HEK293 (cell line): ENCODE results near the gene URM1.
A peak's percentile ranks its signal among the peaks of the same experiment; 100 is the strongest.

Source experiments
- CTCF ChIA-PET: fragments of 350-600 bp; formaldehyde crosslinking; extraction: SDS; loops from one replicate; lab custom pipeline; 2021; ENCODE audit warnings: antibody characterized with exemption; lab: Yijun Ruan, JAX
- POLR2A ChIA-PET: fragments of 300-600 bp; formaldehyde crosslinking; extraction: SDS; loops from one replicate; lab custom pipeline; 2020; ENCODE audit warnings: antibody characterized with exemption, inconsistent platforms; lab: Yijun Ruan, JAX
- H3K27ac ChIP-seq: fragments of 200-500 bp; sonication (Bioruptor generic); 2 replicates; pipeline ENCODE4 v1.5.1; 2014; ENCODE audit warnings: low read depth, low read length, control low read depth, inconsistent platforms; ENCODE audit errors: extremely low read depth
- H3K36me3 ChIP-seq, 2 experiments: fragments of 200-500 bp in 1 of 2; sonication (Bioruptor generic) in 1 of 2; 1 replicate in 1 of 2; 2 replicates in 1 of 2; pipeline ENCODE4 v1.5.1; 2014 to 2017; ENCODE audit warnings: inconsistent platforms in 2 of 2, low read length in 2 of 2; ENCODE audit not compliant: control insufficient read depth in 2 of 2, insufficient read depth in 1 of 2
- H3K4me1 ChIP-seq: fragments of 200-500 bp; sonication (Bioruptor generic); 2 replicates; pipeline ENCODE4 v1.5.1; 2014; ENCODE audit warnings: mild to moderate bottlenecking, low read length, inconsistent platforms; ENCODE audit not compliant: control insufficient read depth, insufficient read depth
- H3K4me3 ChIP-seq: 2 replicates; pipeline ENCODE4 v1.5.1; 2011; ENCODE audit warnings: low read depth, mild to moderate bottlenecking, control low read depth, low read length, moderate library complexity
- H3K9me3 ChIP-seq: fragments of 200-500 bp; sonication (Bioruptor generic); 2 replicates; pipeline ENCODE4 v1.5.1; 2014; ENCODE audit warnings: low read depth, low read length, inconsistent platforms; ENCODE audit not compliant: control insufficient read depth, insufficient read depth
- AEBP2 ChIP-seq: fragments of 450-650 bp; formaldehyde crosslinking; IDR thresholded peaks from 2 replicates; pipeline ENCODE4 v1.5.1; 2016; ENCODE audit warnings: missing biosample characterization, missing genetic modification characterization, borderline replicate concordance
- HOXA7 ChIP-seq: sonication (generic); formaldehyde crosslinking; IDR thresholded peaks from 2 replicates; pipeline ENCODE4 v1.8.1; 2022; ENCODE audit warnings: missing genetic modification reagents, borderline replicate concordance
- KLF16 ChIP-seq: fragments of 450-650 bp; formaldehyde crosslinking; IDR thresholded peaks from 2 replicates; pipeline ENCODE4 v1.5.1; 2017; ENCODE audit warnings: missing biosample characterization, missing genetic modification characterization
- PBX3 ChIP-seq: sonication (generic); formaldehyde crosslinking; IDR thresholded peaks from 2 replicates; pipeline ENCODE4 v1.8.1; 2022; ENCODE audit warnings: mild to moderate bottlenecking, moderate library complexity, missing genetic modification reagents
- SP2 ChIP-seq: fragments of 450-650 bp; formaldehyde crosslinking; IDR thresholded peaks from 2 replicates; pipeline ENCODE4 v1.5.1; 2016; ENCODE audit warnings: missing biosample characterization, missing genetic modification characterization
- SP3 ChIP-seq: fragments of 450-650 bp; formaldehyde crosslinking; IDR thresholded peaks from 2 replicates; pipeline ENCODE4 v1.5.1; 2016; ENCODE audit warnings: missing biosample characterization, missing genetic modification characterization
- YY1 ChIP-seq: fragments of 450-650 bp; formaldehyde crosslinking; IDR thresholded peaks from 2 replicates; pipeline ENCODE4 v1.5.1; 2018; ENCODE audit warnings: missing biosample characterization, missing genetic modification characterization
- YY2 ChIP-seq: fragments of 450-650 bp; formaldehyde crosslinking; IDR thresholded peaks from 2 replicates; pipeline ENCODE4 v1.5.1; 2016; ENCODE audit warnings: missing biosample characterization, missing genetic modification characterization
- ZBTB10 ChIP-seq: fragments of 450-650 bp; formaldehyde crosslinking; IDR thresholded peaks from 2 replicates; pipeline ENCODE4 v1.5.1; 2016; ENCODE audit warnings: missing biosample characterization, missing genetic modification characterization
- ZBTB26 ChIP-seq: fragments of 450-650 bp; formaldehyde crosslinking; optimal IDR thresholded peaks from 2 replicates; pipeline ENCODE3; 2016; ENCODE audit warnings: missing biosample characterization, mild to moderate bottlenecking, missing genetic modification characterization
- ZBTB44 ChIP-seq: fragments of 450-650 bp; IDR thresholded peaks from 2 replicates; pipeline ENCODE4 v1.5.1; 2018; ENCODE audit warnings: missing biosample characterization, mild to moderate bottlenecking, missing genetic modification characterization
- ZBTB8A ChIP-seq: fragments of 450-650 bp; formaldehyde crosslinking; IDR thresholded peaks from 2 replicates; pipeline ENCODE4 v1.5.1; 2016; ENCODE audit warnings: missing biosample characterization, missing genetic modification characterization
- ZFHX2 ChIP-seq: fragments of 450-650 bp; formaldehyde crosslinking; conservative IDR thresholded peaks from 2 replicates; pipeline ENCODE4 v1.5.1; 2016; ENCODE audit warnings: missing biosample characterization, missing genetic modification characterization
- ZIC2 ChIP-seq: fragments of 450-650 bp; formaldehyde crosslinking; IDR thresholded peaks from 2 replicates; pipeline ENCODE4 v1.5.1; 2016; ENCODE audit warnings: missing biosample characterization, missing genetic modification characterization
- ZNF394 ChIP-seq: fragments of 450-650 bp; formaldehyde crosslinking; IDR thresholded peaks from 2 replicates; pipeline ENCODE4 v1.5.1; 2016; ENCODE audit warnings: missing biosample characterization, missing genetic modification characterization, mild to moderate bottlenecking, moderate library complexity, borderline replicate concordance
- ZNF561 ChIP-seq: fragments of 450-650 bp; IDR thresholded peaks from 2 replicates; pipeline ENCODE4 v1.5.1; 2018; ENCODE audit warnings: missing biosample characterization, missing genetic modification characterization, borderline replicate concordance
- TF ChIP-seq, protein P1 (sequence below): fragments of 450-650 bp; formaldehyde crosslinking; IDR thresholded peaks from 2 replicates; pipeline ENCODE4 v1.5.1; 2016; ENCODE audit warnings: missing biosample characterization, missing genetic modification characterization
- TF ChIP-seq, protein P2 (sequence below): fragments of 450-650 bp; formaldehyde crosslinking; IDR thresholded peaks from 2 replicates; pipeline ENCODE4 v1.5.1; 2016; ENCODE audit warnings: missing biosample characterization, missing genetic modification characterization

Gene URM1

DNA sequence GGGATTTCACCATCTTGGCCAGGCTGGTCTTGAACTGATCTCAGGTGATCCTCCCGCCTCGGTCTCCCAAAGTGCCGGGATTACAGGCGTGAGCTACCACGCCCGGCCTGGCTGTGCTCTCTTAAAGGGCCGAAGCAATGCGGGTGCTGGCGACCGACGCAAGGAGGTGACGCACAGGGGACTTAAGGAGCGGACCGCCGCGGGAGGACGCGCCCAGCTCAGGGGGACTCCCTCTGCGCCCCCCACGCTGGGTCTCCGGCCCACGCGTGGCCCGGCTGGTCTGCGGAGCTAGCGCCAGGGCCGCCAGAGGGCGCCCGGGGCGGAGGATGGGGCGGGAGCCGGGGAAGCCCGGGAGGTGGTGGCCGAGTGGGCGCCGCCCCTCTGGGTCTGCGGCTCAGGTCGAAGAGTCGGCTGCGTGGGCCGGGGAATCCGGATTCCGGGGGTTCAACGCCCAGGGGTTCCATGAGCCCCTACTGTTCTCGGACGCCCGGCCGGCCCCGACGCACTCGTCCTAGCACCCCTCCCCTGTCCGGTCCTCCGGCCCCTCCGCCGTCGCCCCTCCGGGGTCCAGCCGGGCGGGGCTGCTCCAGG, 49.0 kb downstream of the URM1 start (continued):
- TF ChIP-seq AEBP2 (no peak), KLF16 (tag by site-specific recombination) (0 out of 2 replicates have a peak, but pooled peaks have one; percentile 51), YY1 (tag by site-specific recombination) (no peak)

DNA sequence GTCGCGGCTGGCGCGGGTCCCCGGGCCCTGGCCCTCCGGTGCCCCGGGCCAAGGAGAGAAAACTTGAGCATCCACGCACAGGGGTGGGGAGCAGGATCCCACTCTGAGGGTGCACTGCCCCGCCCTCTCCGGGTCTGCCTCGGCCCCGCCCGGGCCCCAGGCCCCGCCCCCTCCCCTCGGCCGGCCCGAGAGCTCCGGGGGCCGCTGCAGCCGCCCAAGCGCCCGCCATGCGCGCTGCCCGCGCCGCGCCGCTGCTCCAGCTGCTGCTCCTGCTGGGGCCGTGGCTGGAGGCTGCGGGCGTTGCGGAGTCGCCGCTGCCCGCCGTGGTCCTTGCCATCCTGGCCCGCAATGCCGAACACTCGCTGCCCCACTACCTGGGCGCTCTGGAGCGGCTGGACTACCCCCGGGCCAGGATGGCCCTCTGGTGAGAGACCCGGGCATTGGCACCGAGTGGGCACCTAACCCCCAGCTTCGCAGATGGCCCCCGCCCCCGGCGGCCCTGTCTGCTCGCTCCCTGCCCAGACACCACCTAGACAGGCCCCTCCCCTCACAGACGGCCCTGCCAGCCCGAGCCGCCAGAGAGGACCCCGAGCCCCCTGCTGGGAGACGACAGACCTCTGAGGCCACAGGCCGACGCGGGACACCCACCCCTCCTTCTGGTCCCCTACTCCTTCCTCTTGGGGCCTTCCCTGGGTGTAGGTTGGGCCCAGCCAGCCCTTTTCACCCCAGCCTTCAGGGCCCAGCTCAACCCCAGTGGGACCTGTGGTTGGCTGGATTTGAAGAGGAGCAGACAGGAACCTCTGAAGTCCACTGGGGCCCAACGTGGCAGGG, 49.7 kb downstream of the URM1 start, which contains the start of gene CERCAM:
Gene CERCAM (plus strand): TSS at position 207 of the 831 bp plus-strand sequence. CDS start 21 bp downstream, at position 228.
- Histone ChIP-seq H3K36me3 (peaks cover 0 to 20% of the 10 kb centered on the region in 2 experiments; a peak in 1 of 3 replicates), H3K27ac (peak within 1 kb of the TSS; percentile 91), H3K4me1 (peaks cover 5% of the 10 kb centered on the region), H3K9me3 (no peaks in the 10 kb centered on the region), H3K4me3 (peak within 1 kb of the TSS; percentile 75)
- CTCF ChIA-PET = interaction anchor here (0.7 to 2.3 kb wide), 21 partner anchors 9 to 296 kb away, joined by 3 to 19 read pairs (median 4); partner anchors contain the start of gene URM1
- POLR2A ChIA-PET = interaction anchor here (0.6 to 2.8 kb wide), 18 partner anchors 9 to 262 kb away, joined by 3 to 33 read pairs (median 4); partner anchors contain the start of genes GOLGA2, ODF2, SWI5 and URM1
- TF ChIP-seq ZBTB26 (peak; percentile 61), PBX3 (CRISPR knock-in tag) (peak; percentile 37; the same call in 1 of the 2 replicates), ZBTB10 (tag by site-specific recombination) (0 out of 2 replicates have a peak, but pooled peaks have one; percentile 26), YY2 (tag by site-specific recombination) (0 out of 2 replicates have a peak, but pooled peaks have one; percentile 8), ZIC2 (tag by site-specific recombination) (peak; percentile 59), SP3 (tag by site-specific recombination) (no peak), HOXA7 (CRISPR knock-in tag) (no peak), SP2 (peak; percentile 43; the same call in 1 of the 2 replicates), ZBTB44 (tag by site-specific recombination) (0 out of 2 replicates have a peak, but pooled peaks have one; percentile 4), ZNF394 (peak; percentile 43; the same call in 1 of the 2 replicates), ZBTB8A (tag by site-specific recombination) (peak; percentile 48), ZNF561 (tag by site-specific recombination) (no peak), AEBP2 (no peak), ZFHX2 (tag by site-specific recombination) (peak; percentile 11)
- TF ChIP-seq, protein P1, sequence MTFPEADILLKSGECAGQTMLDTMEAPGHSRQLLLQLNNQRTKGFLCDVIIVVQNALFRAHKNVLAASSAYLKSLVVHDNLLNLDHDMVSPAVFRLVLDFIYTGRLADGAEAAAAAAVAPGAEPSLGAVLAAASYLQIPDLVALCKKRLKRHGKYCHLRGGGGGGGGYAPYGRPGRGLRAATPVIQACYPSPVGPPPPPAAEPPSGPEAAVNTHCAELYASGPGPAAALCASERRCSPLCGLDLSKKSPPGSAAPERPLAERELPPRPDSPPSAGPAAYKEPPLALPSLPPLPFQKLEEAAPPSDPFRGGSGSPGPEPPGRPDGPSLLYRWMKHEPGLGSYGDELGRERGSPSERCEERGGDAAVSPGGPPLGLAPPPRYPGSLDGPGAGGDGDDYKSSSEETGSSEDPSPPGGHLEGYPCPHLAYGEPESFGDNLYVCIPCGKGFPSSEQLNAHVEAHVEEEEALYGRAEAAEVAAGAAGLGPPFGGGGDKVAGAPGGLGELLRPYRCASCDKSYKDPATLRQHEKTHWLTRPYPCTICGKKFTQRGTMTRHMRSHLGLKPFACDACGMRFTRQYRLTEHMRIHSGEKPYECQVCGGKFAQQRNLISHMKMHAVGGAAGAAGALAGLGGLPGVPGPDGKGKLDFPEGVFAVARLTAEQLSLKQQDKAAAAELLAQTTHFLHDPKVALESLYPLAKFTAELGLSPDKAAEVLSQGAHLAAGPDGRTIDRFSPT (tag by site-specific recombination) = peak; percentile 87
- TF ChIP-seq, protein P2, sequence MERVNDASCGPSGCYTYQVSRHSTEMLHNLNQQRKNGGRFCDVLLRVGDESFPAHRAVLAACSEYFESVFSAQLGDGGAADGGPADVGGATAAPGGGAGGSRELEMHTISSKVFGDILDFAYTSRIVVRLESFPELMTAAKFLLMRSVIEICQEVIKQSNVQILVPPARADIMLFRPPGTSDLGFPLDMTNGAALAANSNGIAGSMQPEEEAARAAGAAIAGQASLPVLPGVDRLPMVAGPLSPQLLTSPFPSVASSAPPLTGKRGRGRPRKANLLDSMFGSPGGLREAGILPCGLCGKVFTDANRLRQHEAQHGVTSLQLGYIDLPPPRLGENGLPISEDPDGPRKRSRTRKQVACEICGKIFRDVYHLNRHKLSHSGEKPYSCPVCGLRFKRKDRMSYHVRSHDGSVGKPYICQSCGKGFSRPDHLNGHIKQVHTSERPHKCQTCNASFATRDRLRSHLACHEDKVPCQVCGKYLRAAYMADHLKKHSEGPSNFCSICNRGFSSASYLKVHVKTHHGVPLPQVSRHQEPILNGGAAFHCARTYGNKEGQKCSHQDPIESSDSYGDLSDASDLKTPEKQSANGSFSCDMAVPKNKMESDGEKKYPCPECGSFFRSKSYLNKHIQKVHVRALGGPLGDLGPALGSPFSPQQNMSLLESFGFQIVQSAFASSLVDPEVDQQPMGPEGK (tag by site-specific recombination) = peak; percentile 57
